ENCODE results near the gene ESR1.

- TF ChIP-seq CTCF (conservative IDR thresholded peaks at IDR 0.05) (no peak), ZFX (IDR thresholded peaks at IDR 0.05) (no peak)
Measured at GRCh38 chr6:151885234-151885633, 77.8 kb downstream of the ESR1 start.

All from C4-2B (cell line).